Measurements from ENCODE around the gene SLC9A2. TPM values are rescaled to one million over a fixed set of nuclear protein-coding genes. Genes with fewer than 3 reads are reported as not detected.

The SLC9A2 gene
- total RNA-seq, 2 donors from 2014 or later, result not detected

DNA sequence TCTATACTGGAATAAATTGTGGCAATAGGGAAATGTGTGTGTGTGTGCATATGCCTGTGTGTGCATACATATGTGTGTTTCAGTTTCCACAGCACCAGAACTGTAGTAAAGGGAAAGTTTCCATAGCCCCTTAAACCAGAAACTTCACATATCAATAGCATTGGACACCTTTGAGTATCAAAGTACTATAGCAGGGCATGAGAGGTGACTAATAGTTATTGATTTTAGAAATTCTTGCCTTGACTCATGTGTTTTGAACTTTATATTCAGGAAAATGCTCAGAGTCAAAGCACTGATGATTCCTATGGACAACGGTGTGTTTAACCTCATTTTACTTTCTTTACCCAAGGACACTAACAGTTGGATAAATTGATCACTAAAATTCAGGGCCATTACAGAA, 50.0 kb downstream of the SLC9A2 start:
- H3K9me3 Mint-ChIP-seq, result no peaks in the 10 kb centered on the region
- no peaks in the 10 kb centered on the region for H3K4me1 Mint-ChIP-seq (ENCODE audit: low read depth in 2 of 2)
- H3K27me3 Mint-ChIP-seq, result peaks cover 16 to 21% of the 10 kb centered on the region in 2 donors
- H3K27ac Mint-ChIP-seq, result no peak overlapping the region
- H3K36me3 Mint-ChIP-seq, result no peaks in the 10 kb centered on the region
- DNase-seq (ENCODE audit: low spot score), result no peak
- no peak overlapping the region for H3K4me3 Mint-ChIP-seq
- no peak for ATAC-seq

DNA sequence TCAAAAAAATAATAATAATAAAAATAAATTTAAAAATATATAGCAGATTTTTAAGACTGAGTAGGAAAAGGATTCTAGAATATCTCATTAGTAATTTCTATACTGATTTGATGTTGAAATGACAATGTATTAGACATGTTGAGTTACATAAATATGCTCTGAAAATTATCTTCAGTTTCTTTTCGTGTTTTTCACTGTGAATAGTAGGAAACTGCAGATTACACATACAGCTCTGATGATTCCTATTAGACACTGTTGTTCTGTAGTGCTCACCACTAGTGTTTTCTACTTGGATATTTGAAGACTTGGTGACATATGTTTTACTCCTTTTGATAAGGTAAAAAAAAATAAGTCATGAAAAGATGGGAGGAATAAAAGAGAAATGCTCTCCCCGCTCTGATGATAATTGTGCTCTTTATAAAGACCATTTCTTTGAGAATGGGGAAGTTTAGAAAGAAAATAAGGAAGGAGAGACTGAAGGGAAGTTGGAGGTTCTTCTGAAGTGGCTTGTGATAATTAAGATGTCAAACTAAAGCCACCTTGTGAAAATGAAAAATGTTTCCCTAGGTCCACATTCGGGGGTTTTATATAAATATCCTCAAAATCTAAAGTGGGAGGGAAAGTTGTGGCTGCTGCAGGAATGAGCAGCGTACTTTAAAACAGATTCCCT, 52.9 kb downstream of the SLC9A2 start:
- H3K4me1 Mint-ChIP-seq (ENCODE audit: low read depth in 2 of 2), result no peaks in the 10 kb centered on the region
- peaks cover 11 to 21% of the 10 kb centered on the region in 2 donors for H3K27me3 Mint-ChIP-seq
- no peak overlapping the region for H3K4me3 Mint-ChIP-seq
- DNase-seq (ENCODE audit: low spot score) (no peak), ATAC-seq (no peak)
- H3K36me3 Mint-ChIP-seq, result no peaks in the 10 kb centered on the region
- no peaks in the 10 kb centered on the region for H3K9me3 Mint-ChIP-seq
- H3K27ac Mint-ChIP-seq, result no peak overlapping the region

DNA sequence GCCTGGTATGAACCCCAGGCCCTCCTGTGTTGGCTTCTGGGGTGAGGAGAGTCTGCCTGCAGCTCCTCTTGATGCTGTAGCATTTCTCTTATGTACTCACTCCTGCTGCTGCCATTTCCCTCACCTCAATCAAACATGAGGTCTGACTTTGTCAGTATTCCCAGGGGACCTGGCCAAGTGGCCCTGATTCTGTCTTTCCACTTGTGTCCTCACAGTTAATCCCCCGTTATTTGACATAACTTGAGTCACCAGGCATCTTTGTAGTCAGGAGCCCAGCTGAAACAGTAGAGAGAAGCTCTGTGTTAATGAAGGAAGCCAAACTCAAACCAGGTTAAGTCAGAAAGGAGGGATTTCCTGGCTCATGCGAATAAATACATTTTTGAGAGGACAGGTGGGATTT, 55.0 kb downstream of the SLC9A2 start:
- Mint-ChIP-seq H3K27me3 (peaks cover 9 to 19% of the 10 kb centered on the region in 2 donors), H3K4me3 (no peak overlapping the region), H3K4me1 (ENCODE audit: low read depth in 2 of 2) (no peaks in the 10 kb centered on the region), H3K36me3 (no peaks in the 10 kb centered on the region), H3K9me3 (no peaks in the 10 kb centered on the region), H3K27ac (no peak overlapping the region)
- ATAC-seq, result no peak
- no peak for DNase-seq (ENCODE audit: low spot score)

DNA sequence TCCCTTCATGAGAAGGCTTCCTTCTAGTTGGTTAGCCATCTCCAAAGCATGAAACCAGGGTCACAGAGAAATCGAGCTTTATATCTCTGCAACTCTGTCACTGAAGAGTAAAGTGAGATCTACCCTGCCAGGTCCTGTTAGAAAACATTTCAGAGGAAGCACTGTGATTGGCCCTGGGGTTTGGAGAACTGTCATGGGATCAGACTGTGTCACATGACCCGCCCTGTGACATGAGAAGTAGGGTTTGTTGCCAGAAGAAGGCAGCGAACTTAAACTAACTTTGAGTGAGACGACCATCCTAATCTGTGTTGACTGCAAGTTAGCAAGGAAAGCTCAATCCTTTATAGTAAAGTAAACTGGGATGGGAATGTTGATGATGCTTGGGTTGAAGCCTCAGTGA, 55.5 kb downstream of the SLC9A2 start:
- Mint-ChIP-seq H3K4me3 (no peak overlapping the region), H3K9me3 (no peaks in the 10 kb centered on the region), H3K4me1 (ENCODE audit: low read depth in 2 of 2) (no peaks in the 10 kb centered on the region), H3K27ac (no peak overlapping the region), H3K27me3 (peaks cover 8 to 16% of the 10 kb centered on the region in 2 donors), H3K36me3 (no peaks in the 10 kb centered on the region)
- no peak for DNase-seq (ENCODE audit: low spot score)
- ATAC-seq, result no peak

DNA sequence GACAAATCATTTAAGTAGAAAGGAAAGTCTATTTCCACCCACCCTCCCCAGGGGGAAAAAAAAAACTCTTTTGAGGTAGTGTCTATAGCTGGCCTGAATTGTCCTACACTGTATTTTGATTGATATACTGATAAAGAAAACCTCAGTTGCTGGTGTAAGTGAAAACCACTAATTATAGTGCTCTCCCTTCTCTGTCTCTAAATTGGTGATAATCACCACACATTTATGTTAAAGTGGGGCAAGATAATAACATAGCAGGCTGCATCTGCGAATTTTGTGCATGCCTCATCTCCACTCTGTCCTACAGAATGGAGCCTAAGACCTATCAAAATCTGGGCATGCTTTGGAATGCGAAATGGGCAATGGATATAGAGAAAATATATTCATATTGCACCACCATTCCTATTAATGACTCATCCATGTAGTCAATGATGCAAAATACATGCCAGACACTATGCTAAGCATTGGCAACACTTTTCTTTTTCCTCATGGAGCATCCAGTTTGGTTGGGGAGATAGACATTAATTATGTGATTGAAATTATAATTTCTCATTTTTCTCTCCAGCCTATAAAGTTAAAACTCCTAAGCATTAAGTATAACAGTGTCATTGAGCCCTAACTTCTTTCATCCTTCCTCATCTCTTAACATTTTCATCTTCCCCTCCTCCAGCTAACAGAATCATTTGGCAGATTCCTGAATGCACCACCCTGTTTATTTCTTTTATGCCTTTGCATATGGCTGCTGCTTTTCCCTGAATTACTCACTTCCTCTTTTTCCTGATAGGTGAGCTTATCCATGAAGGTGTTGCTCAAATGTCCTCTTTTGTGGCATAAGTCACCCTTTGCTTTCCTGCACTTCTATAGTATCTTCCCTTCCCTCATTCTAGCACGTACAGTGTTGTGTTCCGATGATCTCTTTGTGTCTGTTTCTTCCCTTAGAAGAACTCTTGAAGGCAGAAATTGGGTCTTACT, 58.2 kb downstream of the SLC9A2 start:
- Mint-ChIP-seq H3K9me3 (no peaks in the 10 kb centered on the region), H3K36me3 (no peaks in the 10 kb centered on the region), H3K4me3 (no peak overlapping the region), H3K27ac (no peak overlapping the region), H3K27me3 (peaks cover 10 to 22% of the 10 kb centered on the region in 2 donors), H3K4me1 (ENCODE audit: low read depth in 2 of 2) (no peaks in the 10 kb centered on the region)
- ATAC-seq (no peak), DNase-seq (ENCODE audit: low spot score) (no peak)

DNA sequence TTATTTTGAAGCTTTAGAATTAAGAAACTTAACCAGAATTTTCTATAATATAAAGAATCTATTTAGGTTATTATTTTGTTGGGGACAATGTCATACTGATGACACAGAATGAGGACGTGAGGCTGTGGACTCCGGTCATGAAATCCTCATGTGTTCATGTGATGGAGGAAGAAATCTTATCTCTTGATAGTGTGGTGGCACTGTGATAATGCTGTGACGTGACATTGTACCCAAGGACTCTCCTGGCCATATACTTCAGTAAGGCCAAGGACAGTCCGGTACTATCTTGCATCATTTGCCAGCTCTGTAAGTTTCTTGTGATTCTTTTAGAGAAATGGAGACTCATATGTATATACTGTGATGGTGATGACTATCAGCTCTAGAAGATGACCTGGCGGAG, 59.1 kb downstream of the SLC9A2 start:
- no peaks in the 10 kb centered on the region for H3K36me3 Mint-ChIP-seq
- peaks cover 10 to 25% of the 10 kb centered on the region in 2 donors for H3K27me3 Mint-ChIP-seq
- H3K4me3 Mint-ChIP-seq, result no peak overlapping the region
- H3K27ac Mint-ChIP-seq, result no peak overlapping the region
- H3K4me1 Mint-ChIP-seq (ENCODE audit: low read depth in 2 of 2), result no peaks in the 10 kb centered on the region
- H3K9me3 Mint-ChIP-seq, result no peaks in the 10 kb centered on the region
- no peak for DNase-seq (ENCODE audit: low spot score)
- ATAC-seq, result no peak

DNA sequence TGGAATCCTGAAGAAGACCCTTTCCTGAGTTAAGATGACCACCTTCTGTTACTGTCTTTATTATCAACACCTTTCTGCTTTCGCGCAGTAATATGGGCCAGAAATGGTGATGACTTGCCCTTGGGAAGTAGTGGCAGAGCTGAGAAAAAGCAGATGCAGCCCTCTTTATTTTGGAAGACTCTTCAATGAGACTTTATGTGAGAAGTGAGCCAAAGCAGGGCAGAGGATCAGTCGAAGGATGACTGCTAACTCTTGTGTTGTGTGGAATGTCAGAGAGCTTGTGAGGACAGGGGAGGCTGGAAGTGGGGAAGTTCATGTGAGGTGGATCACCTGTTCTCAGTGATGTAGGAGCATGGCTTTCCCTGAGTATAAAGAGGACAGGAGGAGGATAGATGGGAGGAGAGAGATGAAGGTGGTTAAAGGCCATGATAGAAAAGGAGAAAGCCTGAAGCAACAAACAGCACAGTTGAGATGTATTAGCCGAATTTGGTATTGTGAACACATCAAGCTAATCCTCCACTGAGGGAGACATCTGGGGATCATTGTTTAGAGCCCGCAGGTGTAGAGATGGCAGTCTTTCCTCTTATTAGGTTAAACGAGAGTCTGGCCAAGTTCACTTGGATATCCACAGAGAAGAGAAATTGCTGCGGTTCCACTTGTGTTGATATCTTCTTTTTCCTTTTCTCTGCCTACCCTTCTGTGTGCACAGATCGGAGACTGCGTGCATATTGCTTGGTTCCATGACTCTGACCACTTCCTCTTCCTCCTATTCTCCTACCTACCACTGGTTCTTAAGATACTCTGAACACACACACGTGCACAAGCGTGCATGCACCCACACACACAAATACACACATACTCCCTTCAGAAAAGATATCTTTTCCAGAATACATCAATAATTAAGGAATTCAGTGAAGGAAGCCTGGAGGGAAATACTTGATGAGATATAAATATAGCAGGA, 67.4 kb downstream of the SLC9A2 start:
- peaks cover 0 to 16% of the 10 kb centered on the region in 2 donors for H3K27me3 Mint-ChIP-seq
- no peak overlapping the region for H3K27ac Mint-ChIP-seq
- ATAC-seq (no peak), DNase-seq (ENCODE audit: low spot score) (no peak)
- no peak overlapping the region for H3K4me3 Mint-ChIP-seq
- H3K36me3 Mint-ChIP-seq, result no peaks in the 10 kb centered on the region
- H3K9me3 Mint-ChIP-seq, result no peaks in the 10 kb centered on the region
- no peaks in the 10 kb centered on the region for H3K4me1 Mint-ChIP-seq (ENCODE audit: low read depth in 2 of 2)

DNA sequence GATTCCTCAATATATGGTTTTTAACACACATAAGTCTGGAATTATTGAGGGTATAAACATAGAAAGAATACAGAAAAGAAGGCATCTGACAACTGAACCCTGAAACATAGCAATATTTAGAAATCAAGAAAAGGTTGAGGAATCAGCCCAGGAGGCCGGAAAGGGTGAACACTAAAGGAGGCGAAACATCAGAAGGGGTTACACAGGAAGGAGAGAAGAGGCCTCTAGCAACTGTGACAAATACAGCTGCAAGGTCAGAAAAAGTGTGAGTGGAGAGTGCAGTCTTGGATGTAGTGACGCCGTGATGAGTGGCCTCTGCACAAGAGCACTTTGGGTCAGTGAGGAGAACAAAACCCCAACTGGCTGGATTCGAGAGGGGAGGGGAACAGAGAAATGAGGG, 70.7 kb downstream of the SLC9A2 start:
- H3K36me3 Mint-ChIP-seq, result no peaks in the 10 kb centered on the region
- H3K27ac Mint-ChIP-seq, result no peak overlapping the region
- peaks cover 3 to 8% of the 10 kb centered on the region in 2 donors for H3K27me3 Mint-ChIP-seq
- no peaks in the 10 kb centered on the region for H3K9me3 Mint-ChIP-seq
- ATAC-seq (no peak), DNase-seq (ENCODE audit: low spot score) (no peak)
- H3K4me3 Mint-ChIP-seq, result no peak overlapping the region
- no peaks in the 10 kb centered on the region for H3K4me1 Mint-ChIP-seq (ENCODE audit: low read depth in 2 of 2)

DNA sequence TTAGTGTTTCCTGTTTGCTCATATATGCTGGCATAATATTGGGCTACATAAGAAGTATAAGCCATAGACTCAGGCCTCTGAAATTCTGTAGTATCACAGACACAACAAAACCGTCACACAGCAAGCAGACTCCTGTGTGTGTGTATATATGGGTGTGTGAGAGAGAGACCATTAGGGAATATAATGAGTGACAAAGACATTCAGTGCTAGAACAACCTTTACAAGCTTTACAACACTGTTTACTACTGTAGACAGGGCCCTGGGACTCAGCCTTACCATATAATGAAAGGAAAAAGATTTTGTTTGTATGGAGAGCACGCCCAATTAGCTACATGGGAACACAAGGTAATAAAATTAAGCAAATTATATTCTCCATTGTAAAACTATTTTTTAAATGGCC, 77.1 kb downstream of the SLC9A2 start:
- DNase-seq (ENCODE audit: low spot score), result no peak
- no peaks in the 10 kb centered on the region for H3K9me3 Mint-ChIP-seq
- no peak overlapping the region for H3K4me3 Mint-ChIP-seq
- ATAC-seq, result no peak
- H3K27me3 Mint-ChIP-seq, result peaks cover 8 to 9% of the 10 kb centered on the region in 2 donors
- H3K36me3 Mint-ChIP-seq, result no peaks in the 10 kb centered on the region
- no peak overlapping the region for H3K27ac Mint-ChIP-seq
- H3K4me1 Mint-ChIP-seq (ENCODE audit: low read depth in 2 of 2), result no peaks in the 10 kb centered on the region

DNA sequence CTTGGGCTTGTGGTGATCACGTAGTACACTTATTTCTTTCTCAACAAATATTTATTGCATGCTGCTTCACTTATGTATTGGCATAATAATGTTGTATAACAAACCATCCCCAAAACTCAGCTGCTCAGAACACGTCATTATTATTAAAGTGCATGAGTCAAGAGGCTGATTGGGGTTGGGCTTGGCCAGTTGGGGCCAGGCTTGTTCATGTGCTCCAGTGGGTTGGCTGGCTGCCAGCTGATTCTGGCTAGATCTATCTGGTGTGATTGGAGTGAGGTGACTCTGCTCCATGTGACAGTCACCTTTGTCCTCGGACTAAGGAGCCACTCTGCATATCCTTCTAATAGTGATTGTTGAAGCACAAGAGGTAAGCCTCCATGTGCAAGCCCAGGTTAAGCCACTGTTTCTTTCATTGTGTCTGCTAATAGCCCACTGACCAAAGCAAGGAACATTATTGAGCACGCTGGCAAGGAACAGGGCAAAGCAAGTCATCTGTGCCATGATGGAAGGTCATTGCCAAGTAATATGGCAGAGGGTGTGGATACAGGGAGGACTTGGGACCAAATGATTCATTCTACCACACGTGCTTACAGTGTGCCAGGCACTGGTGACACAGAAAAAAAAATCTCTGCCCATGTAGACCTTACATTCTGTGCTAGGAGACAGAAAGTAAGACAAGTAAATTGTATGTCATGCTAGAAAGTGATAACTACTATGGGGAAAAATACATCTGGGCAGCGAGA, 79.2 kb downstream of the SLC9A2 start:
- DNase-seq (ENCODE audit: low spot score) (no peak), ATAC-seq (no peak)
- Mint-ChIP-seq H3K9me3 (no peaks in the 10 kb centered on the region), H3K27me3 (peaks cover 9 to 10% of the 10 kb centered on the region in 2 donors), H3K4me3 (no peak overlapping the region), H3K27ac (no peak overlapping the region), H3K36me3 (no peaks in the 10 kb centered on the region), H3K4me1 (ENCODE audit: low read depth in 2 of 2) (no peaks in the 10 kb centered on the region)

DNA sequence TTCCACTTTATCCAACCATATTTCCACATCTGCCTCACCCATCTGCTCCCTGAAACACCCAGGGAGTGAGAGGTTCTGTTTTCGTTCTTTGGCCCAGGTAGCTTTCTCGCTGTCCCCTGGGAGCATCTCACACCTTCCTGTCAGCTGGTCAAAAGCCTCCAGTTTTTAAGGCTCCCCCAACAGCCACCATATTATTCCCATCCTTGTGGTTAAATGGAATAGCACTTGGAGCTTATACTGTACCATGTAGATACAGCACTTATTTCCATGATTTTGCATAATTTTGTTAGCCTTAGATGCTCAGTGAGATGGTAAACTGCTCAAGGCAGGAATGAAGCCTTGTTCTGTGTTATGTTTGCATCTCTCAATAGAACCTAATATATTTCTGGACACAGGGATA, 84.0 kb downstream of the SLC9A2 start:
- ATAC-seq (no peak), DNase-seq (ENCODE audit: low spot score) (no peak)
- Mint-ChIP-seq H3K27ac (no peak overlapping the region), H3K9me3 (no peaks in the 10 kb centered on the region), H3K4me1 (ENCODE audit: low read depth in 2 of 2) (no peaks in the 10 kb centered on the region), H3K4me3 (no peak overlapping the region), H3K27me3 (peaks cover 18 to 19% of the 10 kb centered on the region in 2 donors), H3K36me3 (no peaks in the 10 kb centered on the region)

DNA sequence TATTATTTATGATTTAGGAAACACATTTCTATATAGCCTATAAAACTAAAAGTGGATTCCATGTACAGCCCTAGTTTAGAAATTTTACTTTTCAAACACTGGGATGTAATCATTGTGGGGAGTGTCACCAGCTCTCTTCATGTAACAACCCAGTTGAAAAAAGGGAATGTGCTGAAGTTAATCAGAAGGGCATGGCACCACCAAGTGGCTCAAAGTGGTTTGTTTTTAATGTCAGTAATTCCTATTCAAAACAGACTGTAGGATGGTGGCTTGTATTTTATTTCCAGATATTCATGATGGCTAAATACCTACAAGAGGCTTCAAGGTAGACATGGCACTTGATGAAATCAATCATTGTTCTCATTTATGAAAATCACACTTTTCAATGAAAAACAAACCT, 84.4 kb downstream of the SLC9A2 start:
- Mint-ChIP-seq H3K27me3 (peaks cover 14 to 18% of the 10 kb centered on the region in 2 donors), H3K4me3 (no peak overlapping the region), H3K4me1 (ENCODE audit: low read depth in 2 of 2) (no peaks in the 10 kb centered on the region), H3K9me3 (no peaks in the 10 kb centered on the region), H3K36me3 (no peaks in the 10 kb centered on the region), H3K27ac (no peak overlapping the region)
- ATAC-seq (no peak), DNase-seq (ENCODE audit: low spot score) (no peak)

DNA sequence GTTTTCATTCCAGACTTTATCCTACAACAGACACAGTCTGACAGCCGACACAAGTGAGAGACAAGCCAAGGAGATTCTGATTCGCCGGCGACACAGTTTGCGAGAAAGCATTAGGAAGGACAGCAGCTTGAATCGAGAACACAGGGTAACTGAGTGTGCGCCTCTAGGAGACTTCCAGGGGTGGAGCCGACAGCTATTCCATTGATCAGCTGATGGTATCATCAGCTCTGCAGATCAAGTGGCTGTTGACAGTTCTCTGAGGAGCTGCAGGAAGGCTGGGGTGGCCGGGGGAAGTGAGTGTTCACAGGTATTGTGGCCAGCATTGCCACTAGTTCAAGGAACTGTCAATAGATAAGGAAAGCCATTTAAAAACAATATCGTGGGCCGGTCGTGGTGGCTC, 85.2 kb downstream of the SLC9A2 start:
- H3K27ac Mint-ChIP-seq, result no peak overlapping the region
- ATAC-seq (no peak), DNase-seq (ENCODE audit: low spot score) (no peak)
- no peaks in the 10 kb centered on the region for H3K36me3 Mint-ChIP-seq
- no peaks in the 10 kb centered on the region for H3K9me3 Mint-ChIP-seq
- H3K27me3 Mint-ChIP-seq, result peaks cover 10 to 18% of the 10 kb centered on the region in 2 donors
- H3K4me3 Mint-ChIP-seq, result no peak overlapping the region
- no peaks in the 10 kb centered on the region for H3K4me1 Mint-ChIP-seq (ENCODE audit: low read depth in 2 of 2)

Measured in natural killer cell treated with Interleukin-12 subunit alpha and Interleukin-12 subunit beta and Interleukin-15 and Interleukin-18, amount 100 ng/mL, for 72 hours (primary cell).